K562 (cell line): ENCODE data around the gene TMEM158. TPM values are rescaled to one million over a fixed set of nuclear protein-coding genes. Genes with fewer than 3 reads are reported as not detected.

Source experiments
- ATAC-seq: fragments of 200-7000 bp; cut with Tn5 transposase; 3 replicates; pipeline ENCODE4 v1.9.1; 2020; ENCODE audit warnings: moderate library complexity
- BruUV-seq: library from RNA; stranded (reverse); fragments of 400-500 nt; replicated peaks from 2 replicates; lab custom pipeline; 2021; lab: Mats Ljungman, UMichigan
- CTCF ChIA-PET: fragments of 300-600 bp; formaldehyde crosslinking; extraction: SDS; loops from one replicate; lab custom pipeline; 2021; ENCODE audit warnings: low intra/inter-chr PET ratio; lab: Yijun Ruan, JAX
- POLR2A ChIA-PET: fragments of 300-600, 350-650 bp; sonication (Branson Sonifier 250); formaldehyde crosslinking; extraction: SDS; loops from one replicate; lab custom pipeline; 2021; ENCODE audit warnings: antibody characterized with exemption, inconsistent platforms; lab: Yijun Ruan, JAX
- DNase-seq, 4 experiments: peaks; one replicate each; pipeline versions ENCODE4 v3.0.0 to v3.0.0-alpha.2; 2011 to 2018; ENCODE audit warnings: low spot score in 3 of 4, mixed read lengths in 3 of 4; ENCODE audit errors: extremely low read depth in 1 of 4
- FAIRE-seq: peaks from 2 replicates; lab custom pipeline; 2011; peaks lifted over from hg19 to GRCh38; lab: Jason Lieb, UNC
- H2AFZ ChIP-seq: 2 replicates; pipeline ENCODE4 v1.6.0; 2011; ENCODE audit warnings: low read depth, low read length, control low read depth, inconsistent platforms
- H3K27ac ChIP-seq: fragments of 200-600 bp; 3 replicates; pipeline ENCODE4 v1.8.0; 2011; ENCODE audit warnings: low read depth, mild to moderate bottlenecking, control low read depth, inconsistent platforms, low read length, moderate library complexity, mixed read lengths; ENCODE audit errors: extremely low read depth
- H3K27me3 ChIP-seq, 2 experiments: fragments of 300-600 bp in 1 of 2; 2 replicates in 1 of 2; 3 replicates in 1 of 2; pipeline versions ENCODE4 v1.6.0 to v1.8.0; 2011; ENCODE audit warnings: inconsistent platforms in 2 of 2, low read length in 2 of 2, mild to moderate bottlenecking in 1 of 2, mixed read lengths in 1 of 2, moderate library complexity in 1 of 2; ENCODE audit not compliant: control insufficient read depth in 2 of 2, insufficient read depth in 2 of 2
- H3K36me3 ChIP-seq: fragments of 300-600 bp; 3 replicates; pipeline ENCODE4 v1.8.0; 2011; ENCODE audit warnings: mild to moderate bottlenecking, low read length, inconsistent platforms; ENCODE audit not compliant: control insufficient read depth, insufficient read depth
- H3K4me1 ChIP-seq, 2 experiments: fragments of 200-600 bp in 1 of 2; replicated peaks in 1 of 2; 2 replicates in 1 of 2; 3 replicates in 1 of 2; pipeline versions ENCODE4 v1.5.1 to v1.8.0; 2011; ENCODE audit warnings: inconsistent platforms in 2 of 2, low read length in 2 of 2, mild to moderate bottlenecking in 1 of 2, mixed read lengths in 1 of 2, moderate library complexity in 1 of 2; ENCODE audit not compliant: control insufficient read depth in 2 of 2, insufficient read depth in 2 of 2
- H3K4me2 ChIP-seq: 2 replicates; pipeline ENCODE4 v1.6.1; 2011; ENCODE audit warnings: low read length, control low read depth, inconsistent platforms, mixed read lengths; ENCODE audit not compliant: insufficient read depth
- H3K4me3 ChIP-seq: fragments of 200-600 bp; sonication (generic), shearing (Covaris generic); 2 replicates; pipeline ENCODE4 v1.5.1; 2016; ENCODE audit warnings: control low read depth, inconsistent platforms
- H3K79me2 ChIP-seq: fragments of 200-600 bp; 3 replicates; pipeline ENCODE4 v1.8.0; 2011; ENCODE audit warnings: low read length, inconsistent platforms; ENCODE audit not compliant: control insufficient read depth, insufficient read depth
- H3K9ac ChIP-seq, 2 experiments: 2 replicates each; pipeline versions ENCODE4 v1.6.0 to v1.6.1; 2011; ENCODE audit warnings: low read depth in 2 of 2, low read length in 2 of 2, control low read depth in 1 of 2, inconsistent platforms in 1 of 2, mild to moderate bottlenecking in 1 of 2, mixed read lengths in 1 of 2; ENCODE audit not compliant: insufficient read depth in 1 of 2
- H3K9me1 ChIP-seq: one replicate; pipeline ENCODE4 v1.6.0; 2011; ENCODE audit warnings: inconsistent platforms, mild to moderate bottlenecking, low read length, moderate library complexity; ENCODE audit not compliant: control insufficient read depth, insufficient read depth
- H3K9me3 ChIP-seq: replicated peaks from 2 replicates; pipeline ENCODE4 v1.5.1; 2011; ENCODE audit warnings: low read depth, low read length, inconsistent platforms; ENCODE audit not compliant: control insufficient read depth, insufficient read depth
- H4K20me1 ChIP-seq: replicated peaks from 2 replicates; pipeline ENCODE4 v1.6.1; 2011; ENCODE audit warnings: low read length, inconsistent platforms, mixed read lengths; ENCODE audit not compliant: control insufficient read depth, insufficient read depth
- MAFG ChIP-seq: fragments of 450-650 bp; conservative IDR thresholded peaks from 2 replicates; pipeline ENCODE4 v1.6.1; 2016; ENCODE audit warnings: missing genetic modification characterization, missing compliant biosample characterization
- MEIS2 ChIP-seq: fragments of 450-650 bp; IDR thresholded peaks from 2 replicates; pipeline ENCODE4 v1.6.1; 2014; ENCODE audit warnings: mild to moderate bottlenecking; ENCODE audit not compliant: partially characterized antibody
- RAD21 ChIP-seq, 2 experiments: fragments of 250-450 bp in 1 of 2; fragments of 450-650 bp in 1 of 2; sonication (Bioruptor Pico) in 1 of 2; formaldehyde crosslinking in 1 of 2; IDR thresholded peaks in 1 of 2; conservative IDR thresholded peaks in 1 of 2; 2 replicates each; pipeline versions ENCODE4 v1.4.0 to v1.8.0; 2020 to 2022; ENCODE audit warnings: mild to moderate bottlenecking in 2 of 2, moderate library complexity in 1 of 2
- TCF3 ChIP-seq: sonication (generic); formaldehyde crosslinking; IDR thresholded peaks from 2 replicates; pipeline ENCODE4 v1.4.0; 2020; ENCODE audit warnings: mild to moderate bottlenecking, missing genetic modification reagents
- ZFPM2 ChIP-seq: fragments of 250-450 bp; sonication (Bioruptor Pico); IDR thresholded peaks from 2 replicates; pipeline ENCODE4 v1.5.1; 2022; ENCODE audit warnings: mild to moderate bottlenecking
- ZNF695 ChIP-seq: fragments of 450-650 bp; formaldehyde crosslinking; IDR thresholded peaks from 2 replicates; pipeline ENCODE4 v1.4.0; 2020; ENCODE audit warnings: mild to moderate bottlenecking, moderate library complexity
- ZNF766 ChIP-seq: fragments of 200-800 bp; sonication (Bioruptor generic); conservative IDR thresholded peaks from 2 replicates; pipeline ENCODE4 v1.6.1; 2016; ENCODE audit warnings: missing genetic modification characterization, missing compliant biosample characterization
- WGBS: fragments of 100-300 bp; shearing (Covaris generic); methylation state at CpG from one replicate; pipeline ENCODE4 v1.1.6; 2016; ENCODE audit warnings: low coverage, mixed read lengths; ENCODE audit not compliant: insufficient coverage; ENCODE audit errors: missing lambda C conversion rate; 5-methylcytosine and 5-hydroxymethylcytosine counted together
- in situ Hi-C: fragments of 300-500 bp; cut with MboI; formaldehyde crosslinking; loops from 4 replicates; pipeline ENCODE4 v1.15.0; 2018; ENCODE audit warnings: inconsistent platforms, mixed read lengths
- intact Hi-C: fragments of 100-400 bp; cut with micrococcal nuclease; formaldehyde crosslinking; loops from 2 replicates; pipeline ENCODE4 v1.14.2; 2022
- polyA plus RNA-seq, 8 experiments: library from polyadenylated mRNA; depleted of rRNA in 4 of 8; stranded (reverse) in 5 of 8; unstranded in 3 of 8; fragments of >200 nt; fragmentation: Nextera tagmentation in 2 of 8; fragmentation: Illumina TruSeq in 1 of 8; extraction: Ambion mirVana in 2 of 8; extraction: Trizol in 1 of 8; gene quantifications; 2 replicates each; pipeline versions ENCODE4 v1.2.1 to v1.2.3, GENCODE V29; 2011 to 2014; ENCODE audit warnings: inconsistent platforms in 1 of 8, missing spikeins in 1 of 8
- total RNA-seq, 7 experiments: library from RNA; depleted of rRNA in 6 of 7; stranded (reverse); fragments of >200 nt in 6 of 7; fragmentation: Illumina TruSeq in 2 of 7; extraction: Trizol in 2 of 7; gene quantifications; 2 replicates each; pipeline versions ENCODE4 v1.2.1 to v1.2.3, GENCODE V29; 2011 to 2021; ENCODE audit warnings: low replicate concordance in 1 of 7
- TF ChIP-seq, protein P1 (sequence below): fragments of 250-450 bp; sonication (Bioruptor Pico); IDR thresholded peaks from 2 replicates; pipeline ENCODE4 v1.5.0; 2022; ENCODE audit warnings: mild to moderate bottlenecking
- TF ChIP-seq, protein P2 (sequence below): fragments of 250-450 bp; sonication (Bioruptor Pico); IDR thresholded peaks from 2 replicates; pipeline ENCODE4 v1.8.0; 2022; ENCODE audit warnings: inconsistent platforms
- TF ChIP-seq, protein P3 (sequence below): sonication (generic); formaldehyde crosslinking; IDR thresholded peaks from 2 replicates; pipeline ENCODE4 v1.8.1; 2023; ENCODE audit warnings: missing genetic modification reagents, mild to moderate bottlenecking, borderline replicate concordance
- TF ChIP-seq, protein P4 (sequence below): fragments of 450-650 bp; formaldehyde crosslinking; IDR thresholded peaks from 2 replicates; pipeline ENCODE4 v1.4.0; 2020; ENCODE audit warnings: mild to moderate bottlenecking, mixed read lengths

Gene TMEM158
- total and polyA plus RNA-seq, 9 of the 15 experiments (the other 6 are each of a cell fraction or from before 2014, with no cell fraction given), result 2.2 to 46.5 (median 8.4) TPM

DNA sequence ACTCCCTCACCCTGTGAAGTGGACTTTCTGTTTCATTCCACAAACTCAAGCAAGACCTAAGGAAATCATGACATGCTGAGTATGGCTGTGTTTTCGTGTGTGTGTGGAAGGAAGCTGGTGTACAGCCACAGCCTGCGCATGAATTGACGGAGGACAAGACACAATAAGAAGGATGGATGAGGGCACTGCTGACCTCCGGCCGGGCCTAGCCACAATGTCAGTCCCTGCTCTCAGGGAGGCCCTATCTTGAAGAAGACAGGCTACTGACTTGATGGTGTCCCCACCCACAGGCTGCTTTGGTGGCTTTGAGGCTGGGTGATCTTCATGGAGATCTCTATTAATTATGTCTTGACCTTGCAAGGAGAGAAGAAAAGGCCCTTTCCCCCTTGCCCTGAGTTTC lies 40.6 kb downstream of the TMEM158 start:
- Histone ChIP-seq H3K9me1 (peaks cover 6% of the 10 kb centered on the region), H2AFZ (peak overlapping the region; percentile 53), H3K9ac (peak overlapping the region in 1 of 2 experiments; percentile 59; a peak in 1 of 4 replicates), H3K36me3 (no peaks in the 10 kb centered on the region), H3K4me3 (no peak overlapping the region), H4K20me1 (no peaks in the 10 kb centered on the region), H3K4me2 (peak overlapping the region; percentile 16; the same call in 1 of the 2 replicates), H3K79me2 (no peaks in the 10 kb centered on the region), H3K9me3 (no peaks in the 10 kb centered on the region), H3K27me3 (no peaks in the 10 kb centered on the region), H3K27ac (no peak overlapping the region), H3K4me1 (peaks cover 21 to 39% of the 10 kb centered on the region in 2 experiments)
- in situ Hi-C loops, result no loop called here
- WGBS, result 36% methylated on average over 5 of the region's 5 CpGs
- peak; percentile 50 to 64 (median 57) for DNase-seq
- intact Hi-C loops, result no loop called here
- CTCF ChIA-PET, result no interaction called here
- BruUV-seq, result no TSS peak
- no peak for FAIRE-seq
- ATAC-seq, result peak; percentile 47
- POLR2A ChIA-PET, result interaction anchor here (0.5 kb wide), 1 partner anchor 21 kb away, joined by 3 read pairs; no protein-coding TSS in a partner anchor
- TF ChIP-seq TCF3 (CRISPR knock-in tag) (peak; percentile 28; the same call in 1 of the 2 replicates), ZNF766 (CRISPR knock-in tag) (no peak), MAFG (tag) (no peak), RAD21 (CRISPR knock-in tag; conservative IDR thresholded peaks at IDR 0.05 in 1 of 2, IDR thresholded peaks at IDR 0.05 in 1 of 2) (0 out of 4 replicates have a peak, but pooled peaks of 1 of the 2 experiments have one; percentile 10), ZNF695 (CRISPR knock-in tag) (no peak), ZFPM2 (CRISPR knock-in tag) (no peak), MEIS2 (peak; percentile 10)
- TF ChIP-seq, protein P1, sequence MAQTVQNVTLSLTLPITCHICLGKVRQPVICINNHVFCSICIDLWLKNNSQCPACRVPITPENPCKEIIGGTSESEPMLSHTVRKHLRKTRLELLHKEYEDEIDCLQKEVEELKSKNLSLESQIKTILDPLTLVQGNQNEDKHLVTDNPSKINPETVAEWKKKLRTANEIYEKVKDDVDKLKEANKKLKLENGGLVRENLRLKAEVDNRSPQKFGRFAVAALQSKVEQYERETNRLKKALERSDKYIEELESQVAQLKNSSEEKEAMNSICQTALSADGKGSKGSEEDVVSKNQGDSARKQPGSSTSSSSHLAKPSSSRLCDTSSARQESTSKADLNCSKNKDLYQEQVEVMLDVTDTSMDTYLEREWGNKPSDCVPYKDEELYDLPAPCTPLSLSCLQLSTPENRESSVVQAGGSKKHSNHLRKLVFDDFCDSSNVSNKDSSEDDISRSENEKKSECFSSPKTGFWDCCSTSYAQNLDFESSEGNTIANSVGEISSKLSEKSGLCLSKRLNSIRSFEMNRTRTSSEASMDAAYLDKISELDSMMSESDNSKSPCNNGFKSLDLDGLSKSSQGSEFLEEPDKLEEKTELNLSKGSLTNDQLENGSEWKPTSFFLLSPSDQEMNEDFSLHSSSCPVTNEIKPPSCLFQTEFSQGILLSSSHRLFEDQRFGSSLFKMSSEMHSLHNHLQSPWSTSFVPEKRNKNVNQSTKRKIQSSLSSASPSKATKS (CRISPR knock-in tag), result no peak
- TF ChIP-seq, protein P2, sequence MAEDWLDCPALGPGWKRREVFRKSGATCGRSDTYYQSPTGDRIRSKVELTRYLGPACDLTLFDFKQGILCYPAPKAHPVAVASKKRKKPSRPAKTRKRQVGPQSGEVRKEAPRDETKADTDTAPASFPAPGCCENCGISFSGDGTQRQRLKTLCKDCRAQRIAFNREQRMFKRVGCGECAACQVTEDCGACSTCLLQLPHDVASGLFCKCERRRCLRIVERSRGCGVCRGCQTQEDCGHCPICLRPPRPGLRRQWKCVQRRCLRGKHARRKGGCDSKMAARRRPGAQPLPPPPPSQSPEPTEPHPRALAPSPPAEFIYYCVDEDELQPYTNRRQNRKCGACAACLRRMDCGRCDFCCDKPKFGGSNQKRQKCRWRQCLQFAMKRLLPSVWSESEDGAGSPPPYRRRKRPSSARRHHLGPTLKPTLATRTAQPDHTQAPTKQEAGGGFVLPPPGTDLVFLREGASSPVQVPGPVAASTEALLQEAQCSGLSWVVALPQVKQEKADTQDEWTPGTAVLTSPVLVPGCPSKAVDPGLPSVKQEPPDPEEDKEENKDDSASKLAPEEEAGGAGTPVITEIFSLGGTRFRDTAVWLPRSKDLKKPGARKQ (CRISPR knock-in tag), result no peak
- TF ChIP-seq, protein P3, sequence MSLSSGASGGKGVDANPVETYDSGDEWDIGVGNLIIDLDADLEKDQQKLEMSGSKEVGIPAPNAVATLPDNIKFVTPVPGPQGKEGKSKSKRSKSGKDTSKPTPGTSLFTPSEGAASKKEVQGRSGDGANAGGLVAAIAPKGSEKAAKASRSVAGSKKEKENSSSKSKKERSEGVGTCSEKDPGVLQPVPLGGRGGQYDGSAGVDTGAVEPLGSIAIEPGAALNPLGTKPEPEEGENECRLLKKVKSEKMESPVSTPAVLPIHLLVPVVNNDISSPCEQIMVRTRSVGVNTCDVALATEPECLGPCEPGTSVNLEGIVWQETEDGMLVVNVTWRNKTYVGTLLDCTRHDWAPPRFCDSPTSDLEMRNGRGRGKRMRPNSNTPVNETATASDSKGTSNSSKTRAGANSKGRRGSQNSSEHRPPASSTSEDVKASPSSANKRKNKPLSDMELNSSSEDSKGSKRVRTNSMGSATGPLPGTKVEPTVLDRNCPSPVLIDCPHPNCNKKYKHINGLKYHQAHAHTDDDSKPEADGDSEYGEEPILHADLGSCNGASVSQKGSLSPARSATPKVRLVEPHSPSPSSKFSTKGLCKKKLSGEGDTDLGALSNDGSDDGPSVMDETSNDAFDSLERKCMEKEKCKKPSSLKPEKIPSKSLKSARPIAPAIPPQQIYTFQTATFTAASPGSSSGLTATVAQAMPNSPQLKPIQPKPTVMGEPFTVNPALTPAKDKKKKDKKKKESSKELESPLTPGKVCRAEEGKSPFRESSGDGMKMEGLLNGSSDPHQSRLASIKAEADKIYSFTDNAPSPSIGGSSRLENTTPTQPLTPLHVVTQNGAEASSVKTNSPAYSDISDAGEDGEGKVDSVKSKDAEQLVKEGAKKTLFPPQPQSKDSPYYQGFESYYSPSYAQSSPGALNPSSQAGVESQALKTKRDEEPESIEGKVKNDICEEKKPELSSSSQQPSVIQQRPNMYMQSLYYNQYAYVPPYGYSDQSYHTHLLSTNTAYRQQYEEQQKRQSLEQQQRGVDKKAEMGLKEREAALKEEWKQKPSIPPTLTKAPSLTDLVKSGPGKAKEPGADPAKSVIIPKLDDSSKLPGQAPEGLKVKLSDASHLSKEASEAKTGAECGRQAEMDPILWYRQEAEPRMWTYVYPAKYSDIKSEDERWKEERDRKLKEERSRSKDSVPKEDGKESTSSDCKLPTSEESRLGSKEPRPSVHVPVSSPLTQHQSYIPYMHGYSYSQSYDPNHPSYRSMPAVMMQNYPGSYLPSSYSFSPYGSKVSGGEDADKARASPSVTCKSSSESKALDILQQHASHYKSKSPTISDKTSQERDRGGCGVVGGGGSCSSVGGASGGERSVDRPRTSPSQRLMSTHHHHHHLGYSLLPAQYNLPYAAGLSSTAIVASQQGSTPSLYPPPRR (CRISPR knock-in tag), result no peak
- TF ChIP-seq, protein P4, sequence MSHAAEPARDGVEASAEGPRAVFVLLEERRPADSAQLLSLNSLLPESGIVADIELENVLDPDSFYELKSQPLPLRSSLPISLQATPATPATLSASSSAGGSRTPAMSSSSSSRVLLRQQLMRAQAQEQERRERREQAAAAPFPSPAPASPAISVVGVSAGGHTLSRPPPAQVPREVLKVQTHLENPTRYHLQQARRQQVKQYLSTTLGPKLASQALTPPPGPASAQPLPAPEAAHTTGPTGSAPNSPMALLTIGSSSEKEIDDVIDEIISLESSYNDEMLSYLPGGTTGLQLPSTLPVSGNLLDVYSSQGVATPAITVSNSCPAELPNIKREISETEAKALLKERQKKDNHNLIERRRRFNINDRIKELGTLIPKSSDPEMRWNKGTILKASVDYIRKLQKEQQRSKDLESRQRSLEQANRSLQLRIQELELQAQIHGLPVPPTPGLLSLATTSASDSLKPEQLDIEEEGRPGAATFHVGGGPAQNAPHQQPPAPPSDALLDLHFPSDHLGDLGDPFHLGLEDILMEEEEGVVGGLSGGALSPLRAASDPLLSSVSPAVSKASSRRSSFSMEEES (CRISPR knock-in tag), result no peak
